Endothelial cell of umbilical vein (primary cell): Measurements from ENCODE around the gene DOCK4. TPM values are rescaled to one million over a fixed set of nuclear protein-coding genes. Genes with fewer than 3 reads are reported as not detected.

Experiments
- BruUV-seq: library from RNA; stranded (reverse); fragments of 400-500 nt; replicated peaks from 2 replicates; lab custom pipeline; 2021; lab: Mats Ljungman, UMichigan
- CTCF ChIA-PET: fragments of 300-600, 350-600 bp; sonication (Branson Sonifier 250); formaldehyde crosslinking; loops from one replicate; lab custom pipeline; 2021; ENCODE audit warnings: antibody characterized with exemption, inconsistent platforms; lab: Charles Lee
- POLR2A ChIA-PET: fragments of 300-600, 350-600 bp; sonication (Branson Sonifier 250); formaldehyde crosslinking; loops from one replicate; lab custom pipeline; 2021; ENCODE audit warnings: antibody characterized with exemption, inconsistent platforms; lab: Charles Lee
- DNase-seq: peaks from one replicate; pipeline ENCODE4 v3.0.0-alpha.2; 2011; ENCODE audit warnings: low read depth, low spot score
- FAIRE-seq: peaks from 2 replicates; lab custom pipeline; 2011; peaks lifted over from hg19 to GRCh38; lab: Jason Lieb, UNC
- H2AFZ ChIP-seq: 2 replicates; pipeline ENCODE4 v1.6.0; 2012; ENCODE audit warnings: low read depth, low read length, control low read depth, inconsistent platforms
- H3K27ac ChIP-seq: 2 replicates; pipeline ENCODE4 v1.5.1; 2011; ENCODE audit warnings: low read depth, mild to moderate bottlenecking, control low read depth, low read length, moderate library complexity; ENCODE audit not compliant: insufficient read depth
- H3K27me3 ChIP-seq, 2 experiments: 2 replicates each; pipeline versions ENCODE4 v1.6.0 to v1.6.1; 2011; ENCODE audit warnings: low read length in 2 of 2, mixed read lengths in 1 of 2; ENCODE audit not compliant: control insufficient read depth in 2 of 2, insufficient read depth in 2 of 2
- H3K36me3 ChIP-seq, 2 experiments: 2 replicates in 1 of 2; 3 replicates in 1 of 2; pipeline ENCODE4 v1.5.1; 2011; ENCODE audit warnings: low read length in 2 of 2, mild to moderate bottlenecking in 1 of 2, moderate library complexity in 1 of 2; ENCODE audit not compliant: control insufficient read depth in 2 of 2, insufficient read depth in 2 of 2; ENCODE audit errors: extremely low read depth in 1 of 2
- H3K4me1 ChIP-seq: 3 replicates; pipeline ENCODE4 v1.5.1; 2011; ENCODE audit warnings: mild to moderate bottlenecking, low read length; ENCODE audit not compliant: control insufficient read depth, insufficient read depth; ENCODE audit errors: extremely low read depth
- H3K4me2 ChIP-seq: 2 replicates; pipeline ENCODE4 v1.6.1; 2011; ENCODE audit warnings: low read length, control low read depth, mixed read lengths; ENCODE audit not compliant: insufficient read depth
- H3K4me3 ChIP-seq, 3 experiments: fragments of 200-600 bp in 1 of 3; sonication (generic), shearing (Covaris generic) in 1 of 3; replicated peaks in 1 of 3; 2 replicates each; pipeline ENCODE4 v1.5.1; 2011 to 2016; ENCODE audit warnings: control low read depth in 3 of 3, low read length in 3 of 3, mild to moderate bottlenecking in 2 of 3, inconsistent platforms in 1 of 3, low read depth in 1 of 3, moderate library complexity in 1 of 3; ENCODE audit not compliant: insufficient read depth in 1 of 3
- H3K79me2 ChIP-seq: 2 replicates; pipeline ENCODE4 v1.6.0; 2012; ENCODE audit warnings: low read length, inconsistent platforms; ENCODE audit not compliant: control insufficient read depth, insufficient read depth
- H3K9ac ChIP-seq: replicated peaks from 2 replicates; pipeline ENCODE3; 2011; ENCODE audit warnings: low read length, control low read depth; ENCODE audit not compliant: insufficient read depth; ENCODE audit errors: extremely low read depth
- H3K9me1 ChIP-seq: replicated peaks from 3 replicates; pipeline ENCODE4 v1.6.0; 2011; ENCODE audit warnings: mild to moderate bottlenecking, low read length; ENCODE audit not compliant: control insufficient read depth, insufficient read depth; ENCODE audit errors: extremely low read depth
- H3K9me3 ChIP-seq: replicated peaks from 2 replicates; pipeline ENCODE4 v1.5.1; 2012; ENCODE audit warnings: low read length, inconsistent platforms; ENCODE audit not compliant: control insufficient read depth, insufficient read depth
- H4K20me1 ChIP-seq: replicated peaks from 2 replicates; pipeline ENCODE3; 2011; ENCODE audit warnings: mild to moderate bottlenecking, low read length; ENCODE audit not compliant: control insufficient read depth, insufficient read depth; ENCODE audit errors: extremely low read depth
- CTCF ChIP-seq, 2 donors: IDR thresholded peaks; 1 replicate in 1 of 2; 2 replicates in 1 of 2; pipeline ENCODE4 v1.5.1; 2011; ENCODE audit warnings: low read length in 2 of 2, mild to moderate bottlenecking in 2 of 2, moderate library complexity in 2 of 2, control low read depth in 1 of 2, inconsistent platforms in 1 of 2, low read depth in 1 of 2; ENCODE audit not compliant: insufficient read depth in 1 of 2; ENCODE audit errors: extremely low read depth in 1 of 2
- EZH2 ChIP-seq: IDR thresholded peaks from 2 replicates; pipeline ENCODE4 v1.6.1; 2012; ENCODE audit warnings: borderline replicate concordance, low read depth, mild to moderate bottlenecking, moderate library complexity, low read length, inconsistent platforms; ENCODE audit not compliant: severe bottlenecking
- FOS ChIP-seq: IDR thresholded peaks from 2 replicates; pipeline ENCODE4 v1.6.1; 2011; ENCODE audit warnings: mild to moderate bottlenecking, low read length, moderate library complexity, borderline replicate concordance; ENCODE audit not compliant: insufficient read depth
- GATA2 ChIP-seq: IDR thresholded peaks from 2 replicates; pipeline ENCODE4 v1.7.0; 2011; ENCODE audit warnings: low read depth, mild to moderate bottlenecking, moderate library complexity, mixed read lengths, low read length; ENCODE audit not compliant: insufficient read length, insufficient read depth
- JUN ChIP-seq: IDR thresholded peaks from 2 replicates; pipeline ENCODE4 v1.6.1; 2011; ENCODE audit warnings: borderline replicate concordance, low read depth; ENCODE audit not compliant: insufficient read length, insufficient read depth
- MAX ChIP-seq: IDR thresholded peaks from 2 replicates; pipeline ENCODE4 v1.6.1; 2011; ENCODE audit not compliant: insufficient read depth, insufficient read length
- MYC ChIP-seq: IDR thresholded peaks from one replicate; pipeline ENCODE4 v1.6.1; 2011; ENCODE audit warnings: mild to moderate bottlenecking, low read depth, low read length
- POLR2A ChIP-seq: IDR thresholded peaks from 2 replicates; pipeline ENCODE4 v1.6.1; 2012; ENCODE audit warnings: low read depth, mild to moderate bottlenecking, control low read depth, low read length
- POLR2AphosphoS5 ChIP-seq: IDR thresholded peaks from 2 replicates; pipeline ENCODE4 v1.6.1; 2012; ENCODE audit warnings: low read depth, mild to moderate bottlenecking, control low read depth, low read length, moderate library complexity; ENCODE audit not compliant: insufficient read depth
- dilution Hi-C: fragments of 300-500 bp; cut with MboI; formaldehyde crosslinking; loops from one replicate; pipeline ENCODE4 v1.15.0; 2019; ENCODE audit warnings: low sequenced_read_pairs; ENCODE audit not compliant: extremely low pct_ligation_motif_present
- intact Hi-C: fragments of 100-400 bp; cut with micrococcal nuclease; formaldehyde crosslinking; loops from one replicate; pipeline ENCODE4 v1.10.0; 2022
- polyA plus RNA-seq, 4 experiments: library from polyadenylated mRNA; depleted of rRNA in 3 of 4; stranded (reverse) in 3 of 4; unstranded in 1 of 4; fragments of >200 nt; gene quantifications; 2 replicates each; pipeline versions ENCODE4 v1.2.1 to v1.2.3, GENCODE V29; 2011 to 2012; ENCODE audit warnings: missing spikeins in 1 of 4
- total RNA-seq: library from RNA; stranded (reverse); gene quantifications from 2 replicates; pipeline ENCODE4 v1.2.3, GENCODE V29; 2021

Gene DOCK4
- total and polyA plus RNA-seq, 2 donors (not counting 3 experiments of a cell fraction or from before 2014, with no cell fraction given): 47.4 to 164 TPM

- Histone ChIP-seq H4K20me1 (no peaks in the 10 kb centered on the region), H3K9ac (no peak overlapping the region), H3K79me2 (peaks cover 2% of the 10 kb centered on the region), H3K36me3 (no peaks in the 10 kb centered on the region), H3K4me3 (no peak overlapping the region), H3K9me1 (no peaks in the 10 kb centered on the region), H3K4me1 (no peaks in the 10 kb centered on the region), H3K9me3 (no peaks in the 10 kb centered on the region), H3K27ac (no peak overlapping the region), H2AFZ (no peak overlapping the region), H3K4me2 (no peak overlapping the region), H3K27me3 (no peaks in the 10 kb centered on the region)
- DNase-seq: no peak
- CTCF ChIA-PET: no interaction called here
- dilution Hi-C loops (no loop called here), intact Hi-C loops (no loop called here)
- POLR2A ChIA-PET: no interaction called here
- no peak for FAIRE-seq
- TF ChIP-seq MAX (no peak), JUN (no peak), GATA2 (no peak), EZH2 (no peak), POLR2A (no peak), MYC (no peak), FOS (no peak), CTCF (IDR thresholded peaks at IDR 0.05; ENCODE audit: extremely low read depth in 1 of 2, insufficient read depth in 1 of 2, low read depth in 1 of 2, low read length in 2 of 2) (no peak), POLR2AphosphoS5 (no peak)
- no TSS peak for BruUV-seq
These were observed 32.1 kb upstream of the DOCK4 start for GRCh38 chr7:112238330-112238729.
